Hematopoietic multipotent progenitor cell treated with erythropoietin and hydrocortisone succinate and interleukin-3 and kit ligand, for 8 days (in vitro differentiated cells): Measurements from ENCODE around the gene PAX8.

Experiments
- DNase-seq: peaks from one replicate; pipeline ENCODE4 v3.0.0-alpha.2; 2015

Gene PAX8

DNA sequence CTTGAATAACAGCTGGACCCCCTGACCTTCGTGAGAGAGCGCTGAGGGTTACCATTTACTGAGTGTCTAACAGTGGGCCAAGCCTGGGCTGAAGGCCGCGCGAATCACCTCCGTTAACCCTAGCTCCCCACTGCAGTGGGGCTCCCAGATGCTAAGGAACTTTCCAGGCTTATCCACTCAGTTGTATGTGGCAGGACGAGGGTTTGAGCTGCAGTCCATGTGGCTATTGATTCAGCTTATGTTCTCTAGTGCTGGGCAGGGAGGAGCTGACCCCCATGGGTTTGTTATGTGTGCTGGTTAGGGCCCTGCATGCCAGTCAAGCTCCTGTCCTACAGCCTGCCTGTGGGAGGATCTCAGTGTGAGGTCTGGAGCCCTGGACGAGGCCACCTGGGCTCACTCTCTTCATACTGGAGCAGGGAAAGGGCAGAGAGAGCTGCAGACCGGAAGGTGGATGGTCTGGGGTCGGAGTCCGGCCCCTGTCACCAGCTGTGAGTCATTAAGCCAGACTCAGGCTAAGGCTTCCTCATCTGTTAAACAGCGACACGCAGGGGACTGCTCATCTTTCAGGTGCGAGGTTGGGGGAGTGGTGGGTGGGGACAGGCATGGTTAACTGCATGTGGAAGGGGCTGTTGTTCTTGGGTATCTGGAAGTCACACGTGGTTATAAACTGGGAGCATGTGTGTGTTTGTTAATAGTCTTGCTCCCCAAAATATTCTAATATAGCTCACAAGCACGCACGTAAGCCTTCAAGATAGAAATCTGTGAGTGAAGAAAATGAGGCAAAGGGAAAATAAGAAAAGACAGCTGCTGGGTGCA is 98.4 kb downstream of the PAX8 start:
- no peak for DNase-seq

DNA sequence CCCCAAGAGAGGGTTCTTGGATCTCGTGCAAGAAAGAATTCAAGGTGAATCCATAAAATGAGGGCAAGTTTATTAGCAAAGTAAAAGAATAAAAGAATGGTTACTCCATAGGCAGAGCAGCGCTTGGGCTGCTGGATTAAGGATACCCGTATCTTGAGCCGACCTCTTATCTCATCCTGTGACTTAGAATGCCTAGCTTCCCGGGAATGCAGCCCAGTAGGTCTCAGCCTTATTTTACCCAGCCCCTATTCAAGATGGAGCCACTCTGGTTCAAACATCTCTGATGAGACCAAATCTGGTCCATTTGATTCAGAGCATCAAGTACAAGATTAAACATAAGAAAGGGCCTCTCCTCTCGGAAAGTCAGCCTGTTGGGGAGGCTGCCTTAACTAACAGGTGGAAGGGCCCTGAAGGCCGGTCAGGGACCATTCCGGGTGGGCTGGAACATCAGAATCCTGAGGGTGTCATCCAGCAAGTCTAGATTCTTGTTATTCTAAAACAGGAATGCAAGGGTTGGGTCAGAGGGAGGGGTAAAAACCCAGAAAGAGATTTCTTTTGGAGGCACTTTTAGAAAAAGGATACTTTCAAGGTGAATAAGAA is 99.2 kb downstream of the PAX8 start:
- no peak for DNase-seq

DNA sequence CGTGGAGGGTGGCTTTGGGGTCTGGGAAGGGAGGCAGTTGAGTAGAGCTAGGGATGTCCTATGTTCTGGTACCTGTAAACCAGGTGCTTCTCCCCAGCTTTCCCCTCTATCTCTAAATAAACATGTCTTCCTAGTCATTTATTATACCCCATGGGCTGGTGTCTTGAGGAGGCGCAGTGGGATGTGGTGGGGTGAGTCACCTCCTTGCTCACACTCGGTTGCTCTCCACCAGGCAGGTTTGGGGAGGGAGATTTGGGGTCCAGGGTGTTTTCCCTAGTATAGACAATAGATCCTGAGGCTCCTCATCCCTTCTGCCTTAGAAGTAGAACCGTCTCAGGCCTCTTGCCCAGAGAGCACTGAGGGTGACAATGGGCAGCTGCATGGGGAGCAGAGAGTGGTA is 99.8 kb downstream of the PAX8 start:
- no peak for DNase-seq

DNA sequence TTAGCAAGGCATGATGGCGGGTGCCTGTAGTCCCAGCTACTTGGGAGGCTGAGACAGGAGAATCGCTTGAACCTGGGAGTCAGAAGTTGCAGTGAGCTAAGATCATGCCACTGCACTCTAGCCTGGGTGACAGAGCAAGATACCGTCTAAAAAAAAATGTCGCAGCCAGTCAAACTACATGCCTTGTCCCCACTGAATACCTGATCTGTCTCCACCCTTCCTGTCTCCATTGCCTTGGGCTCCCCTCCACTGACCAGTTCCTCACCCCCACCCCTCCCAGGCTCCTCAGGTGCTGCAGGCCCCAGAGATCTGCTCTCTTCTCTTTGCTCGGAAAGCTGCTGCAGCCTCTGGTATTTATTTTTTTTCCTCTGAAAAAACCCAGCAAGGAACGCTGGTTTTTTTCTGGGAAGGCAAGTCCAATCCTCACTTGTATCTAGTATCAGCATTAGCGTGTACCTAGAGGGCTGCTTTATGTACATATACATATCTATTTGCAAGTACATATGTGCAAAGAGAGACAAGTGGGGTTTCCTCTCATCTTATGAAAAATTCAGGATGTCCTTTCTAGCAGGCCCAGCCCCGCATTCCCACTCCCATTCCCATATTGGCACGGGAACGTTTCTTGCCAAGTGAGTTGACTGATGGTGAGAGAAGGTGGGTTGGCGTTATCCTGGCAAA is 100.5 kb downstream of the PAX8 start:
- DNase-seq, result no peak

DNA sequence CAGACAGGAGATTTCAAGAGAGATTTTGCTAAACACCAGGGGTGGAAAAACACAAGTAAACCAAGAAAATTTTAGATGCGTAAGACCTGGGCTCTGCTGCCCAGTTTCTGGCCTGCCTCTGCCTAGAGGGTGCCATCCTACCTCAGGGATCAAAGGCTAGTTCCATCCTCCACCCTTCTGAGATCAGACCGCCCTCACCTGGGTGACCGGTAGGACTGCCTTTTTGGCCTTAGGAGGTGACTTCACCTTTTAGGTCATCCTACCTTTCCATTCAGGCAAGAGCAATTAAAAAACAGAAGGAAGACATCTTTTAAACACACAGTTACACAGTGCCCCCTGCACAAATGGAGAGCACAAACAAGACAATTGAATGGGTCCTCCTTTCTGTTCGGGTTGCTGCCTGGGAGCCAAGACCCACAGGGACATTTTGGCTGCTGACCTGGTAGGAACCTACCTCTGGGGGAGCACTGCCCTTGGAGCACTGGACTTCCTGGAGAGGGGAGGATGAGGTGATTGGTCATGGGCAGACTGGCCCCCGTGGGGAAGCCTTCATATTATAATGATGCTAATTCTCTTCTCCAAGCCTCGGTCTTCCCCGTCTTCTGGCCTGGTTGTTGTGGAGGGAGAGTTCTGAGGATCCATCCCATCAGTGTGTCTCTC is 101.9 kb downstream of the PAX8 start:
- DNase-seq, result no peak

DNA sequence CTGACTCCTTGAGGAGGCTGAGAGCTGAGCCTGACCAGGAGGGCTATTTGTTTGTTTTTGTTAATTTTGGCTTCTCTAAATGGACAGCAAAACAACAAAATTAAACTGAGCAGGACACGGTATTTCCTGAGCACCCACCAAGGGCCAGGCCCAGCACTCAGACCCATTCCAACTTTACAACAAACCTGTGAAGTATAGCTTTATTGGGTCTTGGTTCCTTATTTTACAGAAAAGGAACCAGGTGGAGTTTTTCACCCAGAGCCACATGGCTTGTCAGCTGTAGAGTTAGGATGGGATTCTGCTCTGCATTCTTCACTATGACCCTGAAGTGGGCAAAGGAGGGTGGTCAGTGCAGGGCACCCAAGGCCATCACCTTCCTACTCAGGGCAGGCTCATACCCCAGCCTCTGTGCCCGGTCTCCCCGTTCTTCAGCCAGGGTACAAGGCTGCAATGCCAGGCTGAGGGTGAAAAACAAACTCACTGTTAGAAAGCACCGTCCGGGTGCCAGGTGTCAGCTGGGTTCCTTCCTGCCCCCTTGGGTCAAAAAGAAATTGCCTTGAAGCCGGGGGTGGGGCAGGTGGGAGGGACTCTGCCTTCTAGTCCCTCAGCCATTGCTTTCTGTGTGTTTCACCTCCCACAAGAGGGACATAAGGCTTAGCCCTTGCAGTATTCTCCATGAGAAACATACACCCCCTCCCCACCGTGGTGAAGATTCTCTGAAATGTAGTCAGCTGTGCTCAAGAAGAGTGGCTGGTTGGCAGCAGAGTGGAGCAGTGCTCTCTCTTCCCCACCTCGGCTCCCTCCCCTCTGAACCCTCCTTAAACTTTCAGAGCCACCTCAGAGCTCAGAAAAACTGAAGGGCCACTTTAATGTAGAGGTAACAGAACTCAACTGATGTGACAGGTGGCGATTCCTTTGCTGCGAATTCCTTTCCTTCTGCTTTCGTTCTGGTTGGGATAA is 102.7 kb downstream of the PAX8 start:
- DNase-seq, result no peak

DNA sequence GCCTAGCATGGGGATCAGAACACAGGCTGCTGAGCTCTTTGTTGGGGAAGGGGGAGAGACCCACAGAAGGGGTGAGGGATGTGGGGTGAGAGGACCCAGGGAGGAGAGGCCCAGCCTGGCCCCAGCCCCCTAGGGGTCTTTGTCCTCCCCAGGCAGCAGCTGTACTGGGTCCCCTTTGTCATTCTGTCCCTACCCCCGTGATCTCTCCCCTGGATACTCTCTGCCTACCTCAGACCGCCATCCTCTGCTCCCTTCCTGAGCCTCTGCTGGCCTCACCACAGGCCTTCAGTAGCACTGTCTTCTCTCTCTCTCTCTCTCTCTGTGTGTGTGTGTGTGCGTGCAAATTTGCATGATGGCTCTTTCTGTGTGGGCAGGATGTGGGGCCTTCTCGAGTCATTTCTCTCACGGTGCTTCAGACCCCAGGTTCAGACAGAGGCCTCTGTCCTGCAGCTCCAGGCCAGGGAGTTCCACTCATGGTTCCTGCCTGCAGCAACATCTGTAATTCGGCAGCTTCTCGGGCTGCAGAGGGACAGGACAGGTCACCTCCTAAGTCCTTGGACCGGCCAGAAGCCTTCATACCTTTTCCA is 103.6 kb downstream of the PAX8 start:
- peak; percentile 26 for DNase-seq

DNA sequence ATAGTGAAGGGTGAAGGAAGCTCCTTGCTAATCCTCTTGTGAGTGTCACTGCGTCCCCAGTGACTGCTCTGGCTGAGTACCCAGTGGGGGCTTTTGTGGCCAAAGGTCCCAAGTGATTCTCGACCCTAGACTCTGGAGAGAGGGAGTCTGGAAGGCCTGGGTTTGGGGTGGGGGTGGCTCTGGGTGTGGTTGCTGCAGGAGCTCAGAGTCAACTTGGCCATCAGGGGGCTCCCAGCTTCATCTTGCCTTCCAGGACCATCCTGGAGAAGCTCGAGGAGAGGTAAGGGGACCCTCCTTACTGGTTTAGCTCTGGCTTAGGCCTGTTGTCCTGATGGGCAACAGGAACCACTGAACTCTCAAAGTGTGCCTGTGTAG is 104.4 kb downstream of the PAX8 start:
- DNase-seq, result peak; percentile 35

DNA sequence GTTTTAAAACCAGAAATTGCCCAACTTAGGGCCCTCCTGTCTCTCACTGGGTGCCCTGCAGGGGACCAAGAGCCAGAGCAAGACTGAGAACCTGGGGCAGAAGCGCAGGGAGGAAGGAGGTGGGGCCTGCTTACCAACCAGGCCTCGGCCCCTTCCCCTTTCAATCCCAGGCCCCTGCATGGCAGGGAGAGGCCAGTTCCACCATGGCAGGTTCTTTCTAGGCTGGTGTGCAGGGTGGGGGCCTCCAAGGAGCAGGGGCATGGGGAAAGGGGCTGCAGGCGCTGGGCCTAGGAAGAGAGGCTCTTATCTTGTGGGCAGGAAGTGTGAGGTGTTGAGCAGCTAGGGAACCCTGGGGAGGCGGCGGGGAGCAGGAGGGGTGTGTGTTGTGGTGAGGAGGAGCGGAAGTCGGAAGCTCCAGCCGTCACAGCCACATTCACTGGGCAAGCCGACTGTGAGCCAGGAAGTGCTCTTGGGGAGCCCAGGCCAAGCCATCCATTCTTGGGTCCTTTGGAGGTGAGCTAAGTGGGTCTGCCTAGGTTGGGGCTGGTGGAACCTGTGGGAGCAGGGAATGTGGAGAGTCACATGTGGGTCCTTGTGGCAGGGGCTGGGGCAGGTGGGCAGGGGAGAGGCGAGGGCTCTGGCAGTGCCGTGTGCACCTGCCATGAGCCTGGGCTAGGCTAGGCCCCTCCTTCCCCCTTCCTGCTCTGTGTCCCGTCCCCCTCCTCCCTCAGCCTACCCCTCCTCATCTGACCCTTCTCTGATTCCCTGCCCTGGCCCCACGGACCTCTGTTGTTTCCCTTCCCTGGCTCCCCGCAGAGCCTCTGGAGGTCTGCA is 105.0 kb downstream of the PAX8 start, which contains the start of gene PSD4:
Gene PSD4 (plus strand): TSS at position 430 of the 834 bp plus-strand sequence. CDS start 8,486 bp downstream, outside the sequence.
- DNase-seq, result peak; percentile 93

DNA sequence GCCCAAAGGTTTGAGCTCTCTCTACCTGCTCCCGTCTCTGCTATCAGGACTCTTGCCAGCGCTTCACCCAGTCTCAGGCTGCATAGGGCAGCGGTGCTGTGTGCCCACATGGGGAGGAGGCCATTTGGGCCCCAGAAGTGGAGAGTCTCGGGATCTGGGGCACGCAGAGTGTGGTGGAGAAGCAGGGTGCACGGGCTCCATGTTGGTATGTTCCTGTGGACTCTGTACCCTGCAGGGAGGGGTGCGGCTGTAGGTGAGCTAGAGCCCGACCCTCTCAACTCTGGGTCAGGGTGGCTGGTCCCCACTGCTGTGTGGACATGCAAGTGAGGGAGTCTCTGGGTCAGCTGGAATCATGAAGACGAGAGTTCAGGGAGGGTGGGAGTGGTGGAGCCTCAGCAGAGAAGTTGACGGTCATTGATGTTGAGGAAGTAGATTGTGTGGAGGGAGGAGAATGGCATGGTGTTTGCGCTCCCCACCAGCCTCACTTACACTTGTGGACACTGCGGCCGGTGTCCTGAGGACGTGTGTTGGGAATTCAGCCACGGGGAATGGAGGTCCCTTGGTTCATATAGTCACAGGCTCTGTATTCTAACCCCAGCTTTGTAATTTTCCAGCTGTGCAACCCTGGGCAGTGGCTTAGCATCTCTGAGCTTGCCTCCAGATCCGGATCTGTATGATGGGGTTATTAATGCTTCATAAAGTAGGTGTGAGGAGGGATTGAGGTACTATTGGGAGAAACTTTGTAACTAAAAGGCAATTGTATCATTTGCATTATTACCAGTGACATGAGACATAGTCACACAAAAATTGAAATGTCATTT is 105.8 kb downstream of the PAX8 start:
- DNase-seq, result no peak

DNA sequence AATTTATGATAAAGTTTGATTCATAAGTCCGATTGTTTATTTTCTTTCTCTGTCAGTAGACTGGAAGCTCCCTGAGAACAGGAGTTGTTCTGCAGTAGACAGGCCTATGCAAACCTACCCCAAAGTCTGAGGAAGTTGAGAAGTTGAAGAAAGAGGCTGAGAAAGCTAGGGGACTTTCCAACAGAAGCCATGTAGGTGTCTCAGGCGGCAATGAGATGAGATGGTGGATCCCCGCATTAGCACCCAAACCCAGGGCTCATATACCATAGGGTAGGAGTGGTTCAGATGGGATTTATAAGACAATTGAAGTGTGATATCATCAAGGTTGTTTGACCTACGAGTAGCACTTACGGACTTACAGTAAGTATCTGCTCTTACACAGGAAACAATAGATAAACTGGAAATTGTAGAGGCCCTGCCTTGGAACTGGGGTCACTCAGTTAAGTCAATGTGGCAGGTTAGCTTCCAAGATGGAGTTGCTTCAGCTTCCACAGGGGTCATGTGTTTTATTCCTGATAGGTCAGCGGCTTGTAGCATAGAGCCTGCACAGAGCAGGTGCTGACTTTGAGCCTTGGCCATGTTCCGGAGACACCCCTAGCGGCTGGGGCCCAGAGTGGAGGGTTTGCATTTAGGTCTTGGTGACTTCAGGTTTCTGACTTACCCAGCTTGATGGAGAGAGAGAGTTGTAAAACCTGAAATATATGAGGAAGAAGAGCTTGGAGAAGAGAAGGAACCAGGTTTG is 107.2 kb downstream of the PAX8 start:
- DNase-seq, result no peak

DNA sequence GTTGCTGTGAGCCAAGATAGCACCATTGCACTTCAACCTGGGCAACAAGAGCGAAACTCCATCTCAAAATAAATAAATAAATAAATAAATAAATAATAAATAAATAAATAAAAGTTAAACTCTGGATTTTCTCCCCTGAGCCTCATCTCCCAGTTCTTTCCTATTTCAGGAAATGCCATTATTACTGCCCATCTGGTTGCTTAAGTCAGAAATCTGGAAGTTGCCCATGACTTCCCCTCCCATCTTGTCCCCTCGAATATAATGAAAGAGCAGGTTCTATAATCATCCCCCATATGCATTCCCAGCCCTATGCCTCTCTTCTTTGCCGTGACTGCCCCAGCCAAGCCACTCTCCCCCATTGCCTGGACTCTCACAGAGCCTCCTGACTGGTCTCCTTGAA is 109.1 kb downstream of the PAX8 start:
- no peak for DNase-seq

DNA sequence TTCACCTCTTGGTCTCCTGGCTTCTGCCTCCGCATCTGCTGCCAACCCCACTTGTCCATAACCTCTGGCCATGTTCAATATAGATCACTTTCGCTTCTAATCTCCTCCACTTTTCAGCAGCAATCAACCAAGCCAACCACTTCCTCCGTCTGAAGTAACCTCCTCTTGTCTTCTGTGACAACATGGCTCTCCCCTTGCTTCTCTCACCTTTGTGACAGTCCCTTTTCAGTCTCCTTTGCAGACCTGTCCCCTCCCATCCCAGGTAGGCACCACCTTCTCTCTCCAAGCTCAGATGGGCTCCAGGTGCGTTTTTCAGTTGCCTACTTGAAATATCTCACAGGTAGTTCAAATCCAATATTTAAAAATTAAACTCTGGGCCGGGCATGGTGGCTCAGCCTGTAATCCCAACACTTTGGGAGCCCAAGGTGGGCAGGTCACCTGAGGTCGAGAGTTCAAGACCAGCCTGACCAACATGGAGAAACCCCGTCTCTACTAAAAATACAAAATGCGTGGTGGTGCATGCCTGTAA is 109.7 kb downstream of the PAX8 start:
- DNase-seq, result no peak

DNA sequence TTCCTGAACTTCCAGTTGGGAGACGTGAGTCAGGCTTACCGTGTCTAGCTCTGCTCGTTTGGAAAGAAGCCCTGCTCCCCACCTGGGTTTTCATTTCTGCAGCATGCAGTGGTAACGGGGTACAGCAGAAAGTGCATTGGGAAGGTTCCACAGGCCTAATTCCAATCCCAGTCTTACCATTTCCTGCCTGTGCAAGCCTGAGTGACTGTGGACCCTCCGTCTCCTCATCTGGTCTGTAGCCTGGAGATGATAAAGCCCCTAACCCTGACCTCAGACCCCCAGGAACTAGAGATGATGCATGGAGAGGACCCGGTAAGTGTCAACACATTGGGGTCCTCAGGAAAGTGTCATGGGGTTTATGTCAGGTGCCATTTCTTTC is 110.8 kb downstream of the PAX8 start:
- DNase-seq, result no peak

DNA sequence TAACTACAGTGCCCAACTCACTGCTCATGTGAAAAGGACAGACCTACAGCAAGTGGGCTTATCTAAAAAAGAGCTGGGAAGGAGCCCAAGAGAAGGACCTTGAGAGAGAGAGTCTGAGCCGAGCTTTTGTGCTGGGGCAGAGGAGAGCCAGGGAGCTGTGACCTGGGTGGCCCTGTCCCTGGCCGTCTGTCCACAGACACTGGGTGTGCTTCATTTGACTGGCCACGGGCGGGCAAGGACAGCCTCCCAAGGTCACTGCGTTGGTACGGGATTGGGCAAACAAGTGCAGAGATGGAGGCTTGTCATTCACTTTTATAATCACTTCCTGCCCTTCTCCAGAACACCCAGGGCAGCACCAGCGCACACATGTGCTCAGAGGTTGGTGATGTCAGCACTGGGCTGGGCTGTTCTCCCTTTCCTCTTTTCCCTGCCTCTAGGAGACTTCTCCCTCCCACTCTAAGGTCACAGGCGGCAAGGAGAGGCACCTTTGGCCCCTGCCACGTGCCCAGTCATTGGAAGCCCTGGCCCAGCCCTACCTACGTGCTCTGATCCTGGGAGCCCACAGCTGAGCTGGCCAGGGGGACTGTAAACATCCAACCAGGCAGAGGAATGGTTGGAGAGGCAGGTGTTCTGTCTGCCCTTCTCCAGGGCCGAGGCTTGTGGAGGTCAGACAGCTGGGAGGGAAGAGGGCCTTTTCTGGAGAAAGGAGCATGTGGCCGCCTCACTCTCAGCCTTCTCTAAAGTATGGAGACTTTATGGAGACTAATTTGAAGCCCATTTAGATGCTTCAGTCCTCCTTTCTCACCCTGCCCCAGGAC is 111.4 kb downstream of the PAX8 start:
- DNase-seq, result no peak

DNA sequence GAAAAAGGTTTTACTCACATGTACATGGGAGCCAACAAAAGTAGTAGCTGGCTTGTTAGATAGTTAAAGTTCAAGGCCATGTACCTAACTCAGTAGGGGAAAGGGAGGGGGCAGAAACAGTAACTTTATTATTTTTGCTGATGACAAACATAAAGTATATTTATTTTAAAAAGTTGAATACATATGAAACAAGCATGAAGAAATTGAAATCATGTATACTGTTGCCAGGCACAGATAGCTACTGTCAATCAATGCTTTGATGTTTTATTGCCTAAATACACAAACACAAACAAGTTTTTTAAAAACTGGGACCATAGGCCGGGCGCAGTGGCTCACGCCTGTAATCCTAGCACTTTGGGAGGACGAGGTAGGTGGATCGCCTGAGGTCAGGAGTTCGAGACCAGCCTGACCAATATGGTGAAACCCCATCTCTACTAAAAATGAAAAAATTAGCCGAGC is 112.5 kb downstream of the PAX8 start:
- no peak for DNase-seq
